Measurements from ENCODE around the gene DCN.

Gene DCN

GRCh38 chr12:91189516-91189915 is 6.9 kb upstream of the DCN start:
- no peak for FAIRE-seq
- DNase-seq (ENCODE audit: extremely low spot score, insufficient read length, low read depth) = no peak

- DNase-seq (ENCODE audit: extremely low spot score, insufficient read length, low read depth) (no peak), FAIRE-seq (no peak)
These were observed 6.2 kb upstream of the DCN start for GRCh38 chr12:91188778-91189177.

GRCh38 chr12:91186156-91186555 is 3.5 kb upstream of the DCN start:
- FAIRE-seq = no peak
- DNase-seq (ENCODE audit: extremely low spot score, insufficient read length, low read depth) = no peak

GRCh38 chr12:91185421-91185820 is 2.8 kb upstream of the DCN start:
- no peak for DNase-seq (ENCODE audit: extremely low spot score, insufficient read length, low read depth)
- FAIRE-seq = no peak

GRCh38 chr12:91183551-91183950 is 934 bp upstream of the DCN start:
- FAIRE-seq (no peak), DNase-seq (ENCODE audit: extremely low spot score, insufficient read length, low read depth) (no peak)

- FAIRE-seq = no peak
- no peak for DNase-seq (ENCODE audit: extremely low spot score, insufficient read length, low read depth)
These were observed 1.8 kb downstream of the DCN start for GRCh38 chr12:91180582-91181395.

GRCh38 chr12:91179966-91180561 is 2.6 kb downstream of the DCN start:
- FAIRE-seq = no peak
- DNase-seq (ENCODE audit: extremely low spot score, insufficient read length, low read depth) = no peak

- no peak for FAIRE-seq
- no peak for DNase-seq (ENCODE audit: extremely low spot score, insufficient read length, low read depth)
These were observed 3.3 kb downstream of the DCN start for GRCh38 chr12:91179315-91179714.

GRCh38 chr12:91178781-91179180 is 3.8 kb downstream of the DCN start:
- no peak for FAIRE-seq
- no peak for DNase-seq (ENCODE audit: extremely low spot score, insufficient read length, low read depth)

- DNase-seq (ENCODE audit: extremely low spot score, insufficient read length, low read depth) (no peak), FAIRE-seq (no peak)
These were observed 4.5 kb downstream of the DCN start for GRCh38 chr12:91178139-91178561.

- FAIRE-seq = no peak
- DNase-seq (ENCODE audit: extremely low spot score, insufficient read length, low read depth) = no peak
These were observed 5.2 kb downstream of the DCN start for GRCh38 chr12:91177381-91177780.

GRCh38 chr12:91176915-91177314 is 5.7 kb downstream of the DCN start:
- DNase-seq (ENCODE audit: extremely low spot score, insufficient read length, low read depth) (no peak), FAIRE-seq (no peak)

- DNase-seq (ENCODE audit: extremely low spot score, insufficient read length, low read depth) = no peak
- FAIRE-seq = no peak
These were observed 6.3 kb downstream of the DCN start for GRCh38 chr12:91176358-91176757.

- FAIRE-seq (no peak), DNase-seq (ENCODE audit: extremely low spot score, insufficient read length, low read depth) (no peak)
These were observed 9.5 kb downstream of the DCN start for GRCh38 chr12:91173124-91173523.

- no peak for FAIRE-seq
- DNase-seq (ENCODE audit: extremely low spot score, insufficient read length, low read depth) = no peak
These were observed 10.5 kb downstream of the DCN start for GRCh38 chr12:91172096-91172495.

- FAIRE-seq = no peak
- no peak for DNase-seq (ENCODE audit: extremely low spot score, insufficient read length, low read depth)
These were observed 11.1 kb downstream of the DCN start for GRCh38 chr12:91171476-91171875.

GRCh38 chr12:91163116-91163515 is 19.5 kb downstream of the DCN start:
- FAIRE-seq = no peak

GRCh38 chr12:91161009-91161408 is 21.6 kb downstream of the DCN start:
- no peak for DNase-seq (ENCODE audit: extremely low spot score, insufficient read length, low read depth)
- no peak for FAIRE-seq

More at GRCh38 chr12:91163116-91163515, 19.5 kb downstream of the DCN start:
- DNase-seq (ENCODE audit: extremely low spot score, insufficient read length, low read depth) = no peak

GRCh38 chr12:91155990-91156389 is 26.6 kb downstream of the DCN start:
- FAIRE-seq = no peak
- no peak for DNase-seq (ENCODE audit: extremely low spot score, insufficient read length, low read depth)

- no peak for FAIRE-seq
- no peak for DNase-seq (ENCODE audit: extremely low spot score, insufficient read length, low read depth)
These were observed 28.5 kb downstream of the DCN start for GRCh38 chr12:91154131-91154530.

- DNase-seq (ENCODE audit: extremely low spot score, insufficient read length, low read depth) (no peak), FAIRE-seq (no peak)
These were observed 38.6 kb downstream of the DCN start for GRCh38 chr12:91144053-91144452.

GRCh38 chr12:91143206-91143605 is 39.4 kb downstream of the DCN start:
- FAIRE-seq (no peak), DNase-seq (ENCODE audit: extremely low spot score, insufficient read length, low read depth) (no peak)

Measured in GM18507 (cell line).